ENCODE data around the gene PRKAG3.
A peak's percentile ranks its signal among the peaks of the same experiment; 100 is the strongest.

PRKAG3 gene

GRCh38 chr2:218781691-218782527 is 49.7 kb downstream of the PRKAG3 start, which contains the start of gene CYP27A1:
Gene CYP27A1, plus strand, starts transcription at chr2:218782147. Its CDS starts 36 bp downstream, at chr2:218782183.
- peak within 1 kb of the TSS; percentile 57 for H3K4me3 ChIP-seq (ENCODE audit: low read depth, low read length)
- no peaks in the 10 kb centered on the region for H3K4me1 ChIP-seq
- no peaks in the 10 kb centered on the region for H3K36me3 ChIP-seq
- no peaks in the 10 kb centered on the region for H3K27me3 ChIP-seq
- TF ChIP-seq CTCF (IDR thresholded peaks at IDR 0.05; ENCODE audit: low read depth, low read length) = no peak
- peaks cover 4% of the 10 kb centered on the region for H3K9me3 ChIP-seq
- peak; percentile 22 for DNase-seq

- TF ChIP-seq CTCF (IDR thresholded peaks at IDR 0.05; ENCODE audit: low read depth, low read length) = no peak
- H3K27me3 ChIP-seq = no peaks in the 10 kb centered on the region
- H3K4me3 ChIP-seq (ENCODE audit: low read depth, low read length) = peak overlapping the region; percentile 57
- no peaks in the 10 kb centered on the region for H3K4me1 ChIP-seq
- no peak for DNase-seq
- peaks cover 4% of the 10 kb centered on the region for H3K9me3 ChIP-seq
- no peaks in the 10 kb centered on the region for H3K36me3 ChIP-seq
These were observed 50.5 kb downstream of the PRKAG3 start for GRCh38 chr2:218780851-218781690.

GRCh38 chr2:218780046-218780445 is 51.6 kb downstream of the PRKAG3 start:
- Histone ChIP-seq H3K36me3 (no peaks in the 10 kb centered on the region), H3K27me3 (no peaks in the 10 kb centered on the region), H3K4me1 (no peaks in the 10 kb centered on the region), H3K4me3 (ENCODE audit: low read depth, low read length) (no peak overlapping the region), H3K9me3 (peaks cover 4% of the 10 kb centered on the region)
- no peak for TF ChIP-seq CTCF (IDR thresholded peaks at IDR 0.05; ENCODE audit: low read depth, low read length)
- DNase-seq = no peak

- H3K4me3 ChIP-seq (ENCODE audit: low read depth, low read length) = no peak overlapping the region
- H3K4me1 ChIP-seq = no peaks in the 10 kb centered on the region
- DNase-seq = no peak
- peaks cover 4% of the 10 kb centered on the region for H3K9me3 ChIP-seq
- no peaks in the 10 kb centered on the region for H3K27me3 ChIP-seq
- H3K36me3 ChIP-seq = no peaks in the 10 kb centered on the region
- no peak for TF ChIP-seq CTCF (IDR thresholded peaks at IDR 0.05; ENCODE audit: low read depth, low read length)
These were observed 54.2 kb downstream of the PRKAG3 start for GRCh38 chr2:218777276-218777990.

GRCh38 chr2:218776488-218776887 is 55.1 kb downstream of the PRKAG3 start:
- H3K27me3 ChIP-seq = no peaks in the 10 kb centered on the region
- no peak overlapping the region for H3K4me3 ChIP-seq (ENCODE audit: low read depth, low read length)
- peaks cover 4% of the 10 kb centered on the region for H3K9me3 ChIP-seq
- no peak for DNase-seq
- H3K4me1 ChIP-seq = no peaks in the 10 kb centered on the region
- no peak for TF ChIP-seq CTCF (IDR thresholded peaks at IDR 0.05; ENCODE audit: low read depth, low read length)
- H3K36me3 ChIP-seq = no peaks in the 10 kb centered on the region
